NOMO-1 treated with DMSO at 0.1 percent for 48 hours (cell line): ENCODE measurements around the gene SLU7.

Experiments
- DNase-seq: peaks from one replicate; lab custom pipeline; 2025; ENCODE audit not compliant: unreplicated experiment; lab: John Stamatoyannopoulos, UW

The SLU7 gene

GRCh38 chr5:160418561-160419457 is at the start of gene SLU7:
Gene SLU7, minus strand, starts transcription at chr5:160419081. Its CDS starts 3,787 bp downstream, at chr5:160415294.
- peak; percentile 92 for DNase-seq

GRCh38 chr5:160468363-160468975 is 49.6 kb upstream of the SLU7 start:
- DNase-seq = no peak

- DNase-seq = peak; percentile 52
Measured at GRCh38 chr5:160467555-160468362, 48.9 kb upstream of the SLU7 start.

- DNase-seq = no peak
Measured at GRCh38 chr5:160466889-160467554, 48.1 kb upstream of the SLU7 start.

GRCh38 chr5:160466116-160466515 is 47.2 kb upstream of the SLU7 start:
- no peak for DNase-seq

GRCh38 chr5:160464466-160464797 is 45.6 kb upstream of the SLU7 start:
- no peak for DNase-seq

GRCh38 chr5:160463740-160464465 is 45.0 kb upstream of the SLU7 start:
- DNase-seq = no peak

- no peak for DNase-seq
Measured at GRCh38 chr5:160463227-160463626, 44.3 kb upstream of the SLU7 start.

- no peak for DNase-seq
Measured at GRCh38 chr5:160462167-160462566, 43.3 kb upstream of the SLU7 start.

GRCh38 chr5:160461378-160461777 is 42.5 kb upstream of the SLU7 start:
- no peak for DNase-seq

GRCh38 chr5:160460377-160461049 is 41.6 kb upstream of the SLU7 start:
- DNase-seq = no peak

GRCh38 chr5:160458806-160459800 is 40.2 kb upstream of the SLU7 start:
- DNase-seq = no peak

GRCh38 chr5:160457252-160457651 is 38.4 kb upstream of the SLU7 start:
- DNase-seq = no peak

- DNase-seq = no peak
Measured at GRCh38 chr5:160456480-160457177, 37.7 kb upstream of the SLU7 start.

- DNase-seq = no peak
Measured at GRCh38 chr5:160455600-160455999, 36.7 kb upstream of the SLU7 start.

- no peak for DNase-seq
Measured at GRCh38 chr5:160453751-160454150, 34.9 kb upstream of the SLU7 start.

- no peak for DNase-seq
Measured at GRCh38 chr5:160452795-160453194, 33.9 kb upstream of the SLU7 start.

GRCh38 chr5:160452036-160452435 is 33.2 kb upstream of the SLU7 start:
- DNase-seq = no peak
